Islet of Langerhans (tissue), 1 donor: ENCODE measurements around the gene ANKMY1.

Experiments
- FAIRE-seq: peaks from one replicate; lab custom pipeline; 2011; peaks lifted over from hg19 to GRCh38; lab: Jason Lieb, UNC

Gene ANKMY1

DNA sequence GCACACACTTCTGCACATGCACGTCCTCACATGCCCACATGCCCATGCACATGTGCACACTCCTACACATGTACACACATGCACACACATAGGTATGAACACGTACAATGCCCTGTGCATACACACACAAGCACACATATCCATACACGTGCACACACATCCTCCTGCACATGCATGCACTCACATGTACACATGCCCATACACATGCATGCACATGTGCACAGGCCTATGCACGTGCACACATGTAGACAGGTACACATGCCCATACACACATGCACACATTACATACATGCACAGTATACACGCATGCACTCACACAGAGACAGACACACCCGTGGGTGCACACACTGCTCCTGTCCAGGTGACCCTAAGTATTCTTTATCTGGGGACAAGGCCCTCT lies 88.0 kb downstream of the ANKMY1 start:
- FAIRE-seq: no peak

DNA sequence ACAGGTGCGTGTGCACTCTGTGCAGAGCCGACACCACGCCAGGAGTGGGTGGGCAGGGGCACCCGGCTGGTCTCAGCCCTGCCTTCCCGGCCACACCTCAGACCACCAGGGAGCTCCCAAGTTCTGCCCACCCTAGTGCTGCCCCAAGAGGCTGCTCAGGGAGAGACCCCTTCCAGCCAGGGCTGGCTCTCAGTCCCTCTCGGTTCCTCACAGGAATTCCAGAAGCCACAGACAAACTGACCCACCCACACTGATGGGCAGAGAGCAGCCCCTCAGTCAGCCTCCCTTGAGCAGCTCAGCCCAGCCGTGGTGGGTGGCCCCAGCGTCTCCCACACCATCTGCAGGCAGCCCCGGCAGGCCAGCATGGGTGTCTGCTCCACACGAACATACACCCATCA lies 88.5 kb downstream of the ANKMY1 start:
- no peak for FAIRE-seq

- no peak for FAIRE-seq
Observed at GRCh38 chr2:240468303-240469238, 89.2 kb downstream of the ANKMY1 start.

GRCh38 chr2:240467659-240468302 lies 90.0 kb downstream of the ANKMY1 start:
- FAIRE-seq: no peak

GRCh38 chr2:240467149-240467642 lies 90.6 kb downstream of the ANKMY1 start:
- FAIRE-seq: no peak

- FAIRE-seq: no peak
Observed at GRCh38 chr2:240466579-240467148, 91.1 kb downstream of the ANKMY1 start.

DNA sequence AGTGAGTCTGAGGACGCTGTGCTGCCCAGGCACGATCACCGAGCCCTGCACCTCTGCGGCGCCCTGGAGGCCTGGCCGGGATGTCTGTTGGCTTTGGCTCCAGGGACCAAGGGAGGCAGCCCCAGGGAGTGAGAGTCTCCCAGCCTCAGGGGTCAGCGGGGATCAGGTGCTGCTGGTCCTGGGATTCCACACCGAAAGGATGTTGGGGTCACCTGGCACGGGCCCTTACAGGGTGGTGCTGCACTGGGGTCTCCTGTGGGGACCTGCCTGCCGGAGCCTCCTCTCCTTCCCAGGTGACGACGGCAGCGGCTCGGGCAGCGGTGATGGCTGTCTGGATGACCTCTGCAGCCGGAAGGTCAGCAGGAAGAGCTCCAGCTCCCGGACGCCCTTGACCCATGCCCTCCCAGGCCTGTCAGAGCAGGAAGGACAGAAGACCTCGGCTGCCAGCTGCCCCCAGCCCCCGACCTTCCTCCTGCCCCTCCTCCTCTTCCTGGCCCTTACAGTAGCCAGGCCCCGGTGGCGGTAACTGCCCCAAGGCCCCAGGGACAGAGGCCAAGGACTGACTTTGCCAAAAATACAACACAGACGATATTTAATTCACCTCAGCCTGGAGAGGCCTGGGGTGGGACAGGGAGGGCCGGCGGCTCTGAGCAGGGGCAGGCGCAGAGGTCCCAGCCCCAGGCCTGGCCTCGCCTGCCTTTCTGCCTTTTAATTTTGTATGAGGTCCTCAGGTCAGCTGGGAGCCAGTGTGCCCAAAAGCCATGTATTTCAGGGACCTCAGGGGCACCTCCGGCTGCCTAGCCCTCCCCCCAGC lies 91.8 kb downstream of the ANKMY1 start:
- no peak for FAIRE-seq

DNA sequence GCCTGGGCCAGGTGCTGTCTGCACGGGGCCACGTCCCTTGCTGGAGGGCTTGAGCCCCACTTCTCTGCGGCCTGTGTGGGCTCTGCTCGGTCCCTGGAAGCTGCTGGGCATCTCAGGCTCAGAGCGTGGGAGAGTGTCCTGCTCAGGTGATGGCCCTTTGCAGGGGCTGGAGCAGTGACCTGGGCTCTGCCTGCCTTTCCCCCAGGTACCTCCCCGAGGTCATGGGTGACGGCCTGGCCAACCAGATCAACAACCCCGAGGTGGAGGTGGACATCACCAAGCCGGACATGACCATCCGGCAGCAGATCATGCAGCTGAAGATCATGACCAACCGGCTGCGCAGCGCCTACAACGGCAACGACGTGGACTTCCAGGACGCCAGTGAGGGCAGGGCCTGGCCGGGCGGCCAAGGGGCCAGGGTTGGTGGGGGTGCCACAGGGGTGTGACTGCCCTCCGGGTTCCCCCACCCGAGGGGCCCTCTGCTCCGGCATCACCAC lies 92.5 kb downstream of the ANKMY1 start:
- no peak for FAIRE-seq

DNA sequence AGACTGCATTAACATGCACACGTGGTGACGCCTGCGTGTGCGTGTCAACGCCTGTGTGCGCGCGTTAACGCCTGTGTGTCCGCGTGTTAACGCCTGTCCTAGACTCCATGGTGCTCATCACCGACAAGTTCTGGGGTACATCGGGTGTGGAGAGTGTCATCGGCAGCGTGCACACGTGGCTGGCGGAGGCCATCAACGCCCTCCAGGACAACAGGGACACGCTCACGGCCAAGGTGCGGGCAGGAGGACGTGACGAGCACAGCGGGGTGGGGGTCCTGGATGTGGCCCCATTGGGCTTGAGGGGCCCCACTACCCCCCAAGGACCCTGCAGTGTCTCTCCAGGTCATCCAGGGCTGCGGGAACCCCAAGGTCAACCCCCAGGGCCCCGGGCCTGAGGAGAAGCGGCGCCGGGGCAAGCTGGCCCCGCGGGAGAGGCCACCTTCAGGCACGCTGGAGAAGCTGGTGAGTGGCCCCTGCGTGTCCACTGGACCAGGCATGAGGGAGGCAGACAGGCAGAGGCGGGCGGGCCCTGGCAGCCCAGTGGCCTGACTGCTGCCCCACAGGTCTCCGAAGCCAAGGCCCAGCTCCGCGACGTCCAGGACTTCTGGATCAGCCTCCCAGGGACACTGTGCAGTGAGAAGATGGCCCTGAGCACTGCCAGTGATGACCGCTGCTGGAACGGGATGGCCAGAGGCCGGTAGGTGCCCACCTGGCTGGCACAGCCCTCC lies 93.1 kb downstream of the ANKMY1 start:
- FAIRE-seq: no peak

GRCh38 chr2:240463866-240464481 lies 93.8 kb downstream of the ANKMY1 start:
- no peak for FAIRE-seq

DNA sequence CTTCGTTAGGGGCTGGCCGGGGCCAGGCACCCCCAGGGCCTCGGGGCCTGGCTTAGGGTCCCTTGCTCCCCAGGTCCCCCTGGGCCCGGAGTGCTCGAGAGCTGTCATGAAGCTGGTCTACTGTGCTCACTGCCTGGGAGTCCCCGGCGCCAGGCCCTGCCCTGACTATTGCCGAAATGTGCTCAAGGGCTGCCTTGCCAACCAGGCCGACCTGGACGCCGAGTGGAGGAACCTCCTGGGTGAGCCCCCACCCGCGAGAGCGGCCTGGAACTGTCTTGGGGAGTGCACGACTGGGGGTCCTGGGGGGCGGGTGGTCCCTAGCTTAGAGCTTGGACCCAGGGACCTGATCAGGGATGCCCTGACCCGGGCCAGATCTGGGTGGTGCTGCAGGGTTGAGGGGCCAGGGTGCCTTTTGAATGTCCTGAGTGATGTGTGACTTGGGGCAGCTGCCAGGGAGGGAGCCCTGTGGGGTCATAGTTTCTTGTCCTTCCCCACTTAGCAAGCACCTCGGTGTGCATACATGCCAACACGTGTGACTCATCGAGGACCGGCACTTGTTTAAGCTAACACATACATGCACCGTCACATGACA lies 94.4 kb downstream of the ANKMY1 start:
- no peak for FAIRE-seq

DNA sequence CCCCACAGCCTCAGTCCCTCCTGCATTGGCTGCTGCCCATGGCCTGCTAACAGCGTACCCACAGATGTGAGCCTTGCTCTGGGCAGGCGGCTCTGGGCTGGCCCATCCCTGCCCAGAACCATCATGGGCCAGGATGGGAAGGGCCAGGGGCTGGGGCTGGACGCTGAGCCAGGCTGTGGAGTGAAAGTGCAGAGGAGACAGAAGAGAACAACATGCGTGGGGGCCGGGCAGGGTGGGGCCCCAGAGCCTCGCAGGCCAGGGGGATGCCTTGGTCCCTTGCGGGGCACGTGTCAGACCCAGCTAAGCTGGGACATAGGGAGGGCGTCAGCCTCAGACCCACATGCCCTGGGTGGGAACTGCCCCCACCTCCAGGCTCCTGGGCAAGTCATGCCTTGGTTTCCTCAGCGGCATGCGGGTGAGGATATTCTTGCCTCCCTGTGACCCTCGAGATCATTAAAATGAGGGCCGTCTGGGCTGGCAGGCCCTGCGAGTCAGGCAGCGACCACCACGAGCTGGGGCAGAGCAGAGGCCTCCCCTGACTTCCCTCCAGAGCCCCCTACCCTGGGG lies 95.0 kb downstream of the ANKMY1 start:
- FAIRE-seq: no peak

- no peak for FAIRE-seq
Observed at GRCh38 chr2:240462073-240462706, 95.6 kb downstream of the ANKMY1 start.

DNA sequence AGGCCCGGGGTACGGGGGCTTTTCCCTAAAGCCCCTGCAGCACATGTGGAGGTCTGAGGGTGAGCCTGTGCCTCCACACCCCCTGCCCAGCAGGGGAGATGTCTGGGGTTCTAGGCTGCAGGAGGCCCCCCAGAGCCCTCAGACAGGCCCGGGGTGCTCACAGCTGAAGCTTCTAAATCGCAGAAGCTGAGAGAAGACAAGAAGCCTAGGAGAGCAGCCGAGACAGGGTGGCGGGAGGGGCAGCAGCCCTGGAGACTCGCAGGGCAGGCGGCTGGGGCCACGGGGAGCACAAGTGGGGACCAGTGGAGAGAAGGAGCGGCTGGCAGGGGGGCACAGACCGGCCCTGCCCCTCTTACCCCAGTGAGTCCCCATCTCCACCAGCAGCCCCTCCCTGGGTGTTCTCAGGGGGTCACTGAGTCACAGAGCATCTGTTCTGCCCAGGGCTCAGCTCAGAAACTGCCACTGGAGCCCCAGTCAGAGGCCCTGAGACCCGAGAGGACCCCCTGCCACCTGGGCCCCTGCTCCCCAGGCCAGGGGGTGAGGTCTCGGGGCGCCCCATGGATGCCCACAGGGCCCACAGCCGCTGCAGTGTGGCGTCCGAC lies 96.2 kb downstream of the ANKMY1 start:
- no peak for FAIRE-seq

GRCh38 chr2:240460781-240461431 lies 96.9 kb downstream of the ANKMY1 start:
- no peak for FAIRE-seq

GRCh38 chr2:240460253-240460711 lies 97.5 kb downstream of the ANKMY1 start:
- FAIRE-seq: no peak

DNA sequence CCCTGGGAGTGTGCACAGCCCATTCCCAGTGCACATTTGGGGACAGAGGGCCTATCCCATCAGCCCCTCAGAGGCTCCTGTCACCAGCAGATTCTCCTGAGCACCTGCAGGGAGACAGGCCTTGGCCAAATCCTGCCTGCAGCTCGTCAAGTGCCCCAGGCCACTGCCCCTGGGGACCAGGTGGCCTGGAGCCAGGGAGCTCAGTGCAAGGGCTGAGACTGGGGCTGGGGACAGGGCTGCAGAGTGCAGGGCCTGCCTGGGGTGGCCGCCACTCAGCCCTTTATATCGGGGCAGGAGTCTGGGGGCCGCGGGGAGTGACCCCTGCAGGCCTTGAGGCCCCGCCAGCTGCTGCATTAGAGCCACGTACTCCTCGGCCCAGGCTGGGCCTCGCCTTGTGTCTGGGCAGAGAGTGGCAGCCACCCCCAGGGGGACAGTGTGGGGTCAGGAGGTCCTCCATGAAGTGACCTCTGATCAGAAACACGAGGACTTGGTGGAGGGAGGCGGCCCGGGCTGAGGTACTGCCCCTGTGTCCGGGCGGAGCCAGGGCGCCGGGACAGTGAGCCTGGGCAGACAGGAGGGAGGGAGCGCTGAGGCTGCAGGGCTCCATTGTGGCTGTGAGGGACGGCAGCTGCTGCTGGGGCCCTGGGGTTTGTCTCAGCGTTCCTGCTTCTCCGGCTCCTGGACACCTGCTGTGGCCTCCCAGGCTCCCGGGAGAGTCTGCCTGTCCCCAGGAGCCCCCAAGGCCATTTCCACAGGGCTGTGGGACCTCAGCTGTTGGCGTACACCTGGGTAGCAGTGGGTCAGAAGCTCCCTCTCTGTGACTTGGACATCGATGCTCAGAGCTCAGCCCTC lies 98.2 kb downstream of the ANKMY1 start:
- FAIRE-seq: no peak
